TTC549 (cell line): ENCODE measurements around the gene VWA8.

Source experiments
- FAIRE-seq: peaks from 2 replicates; lab custom pipeline; 2012; peaks lifted over from hg19 to GRCh38; lab: Jason Lieb, UNC

Gene VWA8

DNA sequence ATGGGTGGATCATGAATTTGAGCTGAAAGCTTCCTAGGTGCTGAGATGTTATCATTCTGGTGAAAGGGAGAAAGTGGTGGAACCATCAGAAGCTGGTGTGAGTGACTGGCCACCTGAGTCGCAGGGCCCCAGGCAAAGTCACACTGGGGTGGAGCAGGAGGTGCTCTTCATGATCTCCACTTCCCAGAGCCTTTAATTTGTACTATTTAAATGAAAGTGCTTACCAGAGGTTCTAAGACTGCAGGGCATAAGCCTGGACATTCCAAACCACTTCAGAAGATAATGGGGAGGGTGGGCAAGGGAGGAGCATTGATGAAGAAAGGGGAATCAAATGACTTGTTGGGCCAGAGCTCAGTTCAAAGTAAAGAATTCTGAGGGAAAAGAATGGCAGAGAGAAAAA, 347.4 kb downstream of the VWA8 start:
- FAIRE-seq, result no peak

GRCh38 chr13:41611385-41611784, 349.5 kb downstream of the VWA8 start:
- no peak for FAIRE-seq

DNA sequence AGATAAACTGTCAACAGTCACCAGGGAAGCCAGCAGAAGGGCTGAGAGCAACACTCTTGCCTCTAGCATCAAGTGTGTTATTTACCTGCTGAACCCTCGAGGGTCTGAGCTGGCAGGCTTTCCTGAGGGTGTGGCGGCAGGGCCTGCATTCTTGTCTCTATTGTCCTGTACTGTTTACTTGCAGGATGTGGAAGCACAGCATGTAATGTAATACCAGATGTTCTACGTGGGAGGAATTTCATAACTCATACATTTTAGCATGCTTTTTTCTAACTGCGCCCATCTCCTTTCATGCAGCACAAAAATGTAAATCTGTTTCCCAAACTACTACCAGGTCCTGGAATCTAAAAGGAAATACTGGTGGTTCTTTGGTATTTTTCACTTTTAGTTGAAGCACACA, 350.5 kb downstream of the VWA8 start:
- no peak for FAIRE-seq

DNA sequence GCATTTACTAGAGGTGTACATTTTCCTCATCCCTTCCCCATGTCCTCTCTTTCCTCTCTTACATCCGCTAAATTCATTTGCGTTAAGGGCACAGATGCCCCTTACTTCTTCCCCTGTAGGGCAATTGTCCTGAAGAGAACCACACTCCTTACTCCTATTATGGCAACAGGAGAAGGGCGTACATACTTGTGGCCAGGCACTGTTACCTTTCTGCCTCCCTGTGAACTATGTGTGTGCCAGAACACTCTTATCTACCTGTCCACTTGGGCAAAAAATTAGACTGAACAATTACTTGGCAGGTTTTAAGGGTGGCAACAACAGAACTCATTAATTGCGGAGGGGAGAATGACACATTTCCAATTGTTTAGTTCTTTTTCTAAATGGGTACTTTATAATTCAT, 351.1 kb downstream of the VWA8 start:
- FAIRE-seq, result no peak

GRCh38 chr13:41608839-41609177, 352.1 kb downstream of the VWA8 start:
- FAIRE-seq, result no peak

DNA sequence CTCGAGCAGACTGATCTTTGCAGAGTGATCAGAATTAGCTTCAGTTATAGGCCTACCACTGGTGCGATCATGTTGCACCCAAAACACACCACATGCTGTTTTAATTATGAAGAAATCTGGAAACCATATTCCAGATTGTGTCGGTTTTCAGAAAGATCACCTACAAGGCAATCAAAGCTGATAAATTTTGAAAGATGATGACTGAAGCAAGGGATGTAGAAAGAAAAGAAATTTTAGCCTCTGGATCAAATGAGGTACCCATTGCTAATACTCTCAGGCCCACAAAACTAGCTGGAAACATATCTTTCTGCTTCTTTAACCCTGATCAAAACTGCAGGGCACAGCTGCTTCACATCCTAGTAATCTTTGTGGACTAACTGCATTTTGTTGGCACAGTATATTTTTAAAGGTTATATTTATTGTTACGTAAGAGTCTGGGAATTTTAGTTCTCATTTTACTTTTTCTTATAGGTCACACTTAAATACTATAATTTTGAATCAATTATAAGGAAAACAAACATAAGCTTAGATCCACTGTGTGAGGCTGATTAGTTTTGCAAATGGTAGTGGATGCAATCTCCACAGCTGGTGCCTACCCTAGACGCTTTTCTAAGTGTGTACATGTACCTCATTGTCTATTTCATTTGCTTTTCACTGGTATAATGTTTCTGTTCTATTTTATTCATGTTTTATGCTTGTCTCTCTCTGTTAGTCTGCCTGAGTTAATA, 352.6 kb downstream of the VWA8 start:
- no peak for FAIRE-seq

GRCh38 chr13:41606646-41607045, 354.3 kb downstream of the VWA8 start:
- FAIRE-seq, result no peak

DNA sequence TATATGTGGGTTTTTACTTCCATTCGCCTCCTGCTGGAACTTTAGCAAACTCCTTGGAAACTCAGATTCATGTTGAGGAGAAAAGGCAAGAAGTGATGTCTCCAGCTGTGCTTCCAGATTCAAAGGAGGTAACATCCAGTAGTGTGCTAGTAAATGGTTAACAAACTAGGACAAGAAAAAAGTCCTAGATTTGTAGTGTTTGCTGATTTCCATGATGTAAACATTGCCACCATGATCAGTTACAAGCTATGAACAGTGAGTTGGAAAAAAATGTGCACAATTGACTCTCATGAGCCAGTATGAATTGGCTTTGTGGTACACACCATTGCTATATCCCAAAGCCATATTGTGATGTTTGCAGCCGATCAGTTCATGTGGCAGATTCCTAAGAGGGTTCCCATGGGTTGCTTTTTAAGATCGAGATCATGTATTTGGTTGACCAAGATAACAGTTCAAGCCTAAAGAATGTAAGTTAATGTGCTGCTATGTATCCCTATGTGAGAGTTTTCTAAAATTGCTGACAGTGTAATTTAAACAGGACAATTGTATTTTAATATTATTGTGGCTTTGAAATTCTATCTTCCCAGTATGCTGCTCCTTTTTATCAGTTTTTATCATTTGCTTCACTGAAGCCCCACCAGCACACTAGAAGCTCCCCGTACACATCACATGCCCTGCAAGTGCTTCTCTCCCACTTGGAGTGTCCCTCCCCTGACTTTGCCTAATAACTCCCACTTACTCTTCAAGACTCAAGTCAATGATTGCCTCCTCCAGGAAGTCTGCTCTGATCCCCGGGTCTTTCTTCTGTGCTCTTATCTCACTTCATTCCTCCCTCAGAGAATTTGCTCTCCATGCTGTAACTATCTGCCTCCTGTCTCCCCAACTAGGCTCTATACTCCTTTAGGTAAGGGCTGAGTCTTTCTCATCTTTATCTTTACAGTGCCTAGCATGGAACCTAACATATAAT, 355.3 kb downstream of the VWA8 start:
- FAIRE-seq, result no peak

DNA sequence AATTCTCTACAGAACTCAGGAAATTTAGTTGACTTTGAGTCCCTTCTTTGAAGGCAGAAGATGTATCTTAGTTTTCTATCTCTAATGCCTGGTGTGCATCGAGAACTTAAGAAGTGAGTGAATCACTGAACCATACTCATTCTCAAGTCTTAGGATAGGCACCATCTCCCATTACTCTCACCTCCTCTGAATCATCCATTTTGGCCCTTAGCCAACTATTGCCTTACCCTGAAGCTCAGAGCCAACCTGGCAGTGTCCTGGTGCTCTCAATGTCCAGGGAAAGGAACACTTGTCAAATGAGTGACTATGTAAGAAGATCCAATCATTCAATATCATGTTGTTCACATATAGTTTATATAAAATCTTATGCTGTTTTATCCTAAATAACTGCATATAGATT, 357.0 kb downstream of the VWA8 start:
- no peak for FAIRE-seq

- no peak for FAIRE-seq
Observed at GRCh38 chr13:41601718-41602445, 359.0 kb downstream of the VWA8 start.

DNA sequence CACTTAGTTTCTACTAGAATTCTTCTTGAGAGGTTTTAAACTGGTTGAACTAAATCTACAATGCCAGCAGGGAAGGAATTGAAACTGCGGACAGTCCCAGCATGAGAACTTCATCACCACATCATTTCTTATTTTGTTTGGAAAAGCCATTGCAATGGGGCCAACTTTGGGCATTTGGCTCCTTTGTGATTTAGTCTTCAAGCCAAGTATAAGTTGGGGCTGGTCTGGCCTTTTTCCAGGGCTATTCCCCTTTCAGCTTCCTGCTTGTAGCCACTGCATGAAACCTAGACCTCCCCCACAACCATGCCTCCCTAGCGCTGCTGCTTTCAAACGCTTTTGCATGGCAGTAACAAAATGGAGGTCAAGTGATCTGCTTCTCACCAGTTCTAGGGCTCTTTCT, 361.3 kb downstream of the VWA8 start:
- no peak for FAIRE-seq

- no peak for FAIRE-seq
Observed at GRCh38 chr13:41597348-41598041, 363.4 kb downstream of the VWA8 start.

DNA sequence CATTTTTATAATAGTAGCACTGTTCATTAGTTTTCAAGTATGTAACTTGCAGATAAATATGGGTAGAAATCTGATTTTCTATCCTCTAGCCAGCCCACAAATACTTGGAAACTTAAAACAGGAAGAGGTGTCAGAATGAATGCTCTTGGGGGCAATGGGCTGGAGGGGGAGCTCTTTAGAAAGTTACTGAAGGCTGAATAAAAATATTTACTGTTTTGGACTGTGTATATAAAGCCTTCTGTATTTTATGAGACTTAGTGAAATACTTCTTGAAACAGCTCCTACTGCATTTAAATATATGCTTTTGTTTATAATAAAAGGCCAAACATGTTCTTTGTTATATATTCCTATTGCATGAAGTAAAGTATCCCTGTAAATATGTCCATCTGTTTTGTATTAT, 364.7 kb downstream of the VWA8 start:
- FAIRE-seq, result no peak

- no peak for FAIRE-seq
Observed at GRCh38 chr13:41595298-41595697, 365.6 kb downstream of the VWA8 start.

DNA sequence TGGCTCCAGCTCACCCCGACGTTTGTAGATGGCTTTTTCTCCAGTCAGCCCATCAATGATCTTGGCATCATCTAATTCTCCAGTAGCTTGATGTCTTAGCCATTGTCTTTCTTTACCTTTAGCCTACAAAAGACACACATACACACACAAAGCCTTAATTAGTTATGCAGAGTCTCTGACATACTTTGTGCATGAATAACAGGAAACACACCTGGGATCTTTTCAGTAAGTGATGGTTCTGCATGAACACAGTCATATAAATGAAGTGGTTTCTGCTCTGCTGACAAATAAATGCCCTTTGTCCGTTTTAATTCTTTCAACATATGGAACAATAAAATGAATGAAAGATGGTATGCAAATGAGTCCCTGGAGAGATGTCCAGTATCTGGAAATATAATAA, 370.3 kb downstream of the VWA8 start:
- no peak for FAIRE-seq

- no peak for FAIRE-seq
Observed at GRCh38 chr13:41590122-41590521, 370.8 kb downstream of the VWA8 start.

DNA sequence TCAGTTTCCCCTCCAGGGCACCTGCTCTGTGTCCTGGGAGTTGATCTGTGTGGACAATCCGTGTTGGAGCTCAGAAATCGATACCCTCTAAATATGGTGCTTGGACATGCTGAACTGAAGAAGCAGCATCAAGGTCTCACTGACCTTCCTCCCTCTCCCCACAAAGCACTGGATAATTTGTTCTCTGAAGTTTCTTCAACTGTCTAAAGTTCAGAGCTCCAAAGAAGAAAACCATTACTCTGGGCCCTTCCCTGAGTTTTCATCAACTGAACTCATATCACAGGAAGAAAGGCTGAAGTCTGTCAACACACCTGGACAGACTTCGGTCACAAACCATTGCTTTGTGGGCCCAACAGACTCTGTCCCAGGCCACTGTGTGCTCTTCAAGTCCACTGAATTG, 371.5 kb downstream of the VWA8 start:
- FAIRE-seq, result no peak

DNA sequence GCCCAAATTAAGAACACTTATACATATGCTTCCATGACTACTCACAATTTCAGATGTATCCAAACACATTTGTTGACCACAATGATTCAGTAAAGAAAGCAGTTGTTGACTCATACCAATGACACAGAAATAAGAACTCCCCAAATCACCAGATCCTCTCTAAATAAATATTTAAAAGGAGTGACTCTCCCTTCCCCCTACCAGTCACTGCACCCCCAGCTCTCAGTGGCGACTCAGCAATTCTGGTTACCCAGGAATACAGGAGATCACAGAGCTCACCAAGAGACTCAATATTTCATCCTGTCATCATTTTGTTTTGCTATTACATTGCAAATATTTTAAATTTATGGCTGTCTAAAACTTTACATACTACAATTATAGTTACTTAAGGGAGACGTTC, 372.0 kb downstream of the VWA8 start:
- FAIRE-seq, result no peak

DNA sequence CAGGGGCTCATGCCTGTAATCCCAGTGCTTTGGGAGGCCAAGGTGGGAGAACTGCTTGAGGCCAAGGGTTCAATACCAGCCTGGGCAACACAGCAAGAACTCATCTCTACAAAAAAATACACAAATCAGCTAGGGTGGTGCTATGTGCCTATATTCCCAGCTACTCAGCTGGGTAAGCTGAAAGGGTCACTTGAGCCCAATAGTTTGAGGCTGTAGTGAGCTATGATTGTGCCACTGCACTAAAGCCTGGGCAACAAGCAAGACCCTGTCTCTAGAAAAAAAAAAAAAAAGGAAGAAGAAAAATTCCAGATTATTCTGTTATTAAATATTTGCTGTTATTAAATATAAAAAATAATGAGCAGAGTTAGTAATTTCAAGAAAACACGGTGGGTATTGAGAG, 372.5 kb downstream of the VWA8 start:
- FAIRE-seq, result no peak

GRCh38 chr13:41587490-41587889, 373.4 kb downstream of the VWA8 start:
- FAIRE-seq, result no peak

DNA sequence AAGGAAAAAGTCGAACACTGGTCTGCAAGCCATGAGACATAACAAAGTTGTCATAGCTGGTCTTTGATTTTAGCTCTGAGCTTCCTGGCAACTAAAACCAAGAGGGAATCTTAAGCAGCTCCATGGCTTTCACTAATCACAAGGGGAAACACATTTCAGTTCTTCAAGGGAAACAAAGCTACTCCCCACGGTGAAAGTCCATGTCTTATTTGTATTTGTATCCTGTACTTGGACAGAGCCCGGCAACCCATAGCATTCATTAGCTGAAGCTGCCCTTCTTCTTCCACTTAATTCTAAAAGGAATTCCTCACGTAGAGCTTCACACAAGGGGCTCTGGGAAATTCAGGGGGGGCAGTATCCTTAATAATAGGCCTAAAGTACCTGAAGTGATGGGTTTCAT, 374.7 kb downstream of the VWA8 start:
- no peak for FAIRE-seq

DNA sequence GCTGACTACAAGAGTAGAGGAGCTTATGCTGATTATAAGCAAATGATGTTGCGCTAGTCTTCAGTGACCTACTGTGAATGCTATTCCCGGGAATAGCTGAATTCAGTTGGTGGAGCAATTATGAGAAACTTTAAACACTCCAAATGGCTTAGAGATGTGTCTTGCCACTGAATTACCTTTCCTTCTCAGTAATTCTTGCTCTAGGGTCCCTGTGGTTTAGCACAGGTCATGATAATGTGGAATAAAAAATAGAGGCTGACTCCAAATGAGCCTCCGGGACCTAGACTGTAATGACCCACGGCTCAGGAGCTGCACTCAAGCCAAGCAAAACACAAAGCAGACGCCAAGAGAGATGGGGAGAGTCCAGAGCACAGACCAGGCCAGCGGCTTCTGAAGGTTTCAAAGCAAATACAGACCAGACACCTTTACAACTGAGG, 378.9 kb downstream of the VWA8 start:
- FAIRE-seq, result no peak
